GM20000 (cell line): ENCODE measurements around the gene CTNND2.

Experiments
- DNase-seq: peaks from one replicate; pipeline ENCODE4 v3.0.0; 2012; ENCODE audit warnings: low spot score
- CTCF ChIP-seq: IDR thresholded peaks from 2 replicates; pipeline ENCODE4 v1.5.1; 2012; ENCODE audit warnings: mild to moderate bottlenecking, control low read depth; ENCODE audit errors: extremely low read depth, missing control alignments

CTNND2 gene

DNA sequence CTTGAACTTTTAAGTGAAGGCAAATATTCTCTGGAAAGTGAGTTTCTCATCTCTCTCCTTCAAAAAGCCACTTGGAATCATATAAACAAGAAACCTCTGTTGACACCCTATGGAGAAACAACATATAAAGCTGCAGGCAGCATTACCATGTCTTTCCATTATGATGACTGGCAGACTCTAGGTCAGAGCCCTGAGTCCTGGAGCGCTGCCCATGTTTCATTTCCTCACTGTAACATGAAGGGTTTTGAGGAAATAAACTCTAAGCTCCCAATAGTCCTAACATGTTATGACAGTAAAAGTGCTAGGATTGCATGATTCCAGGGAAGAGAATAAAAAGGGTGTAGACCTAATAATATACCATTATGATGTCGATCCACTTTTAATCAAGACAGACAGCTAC, 220.6 kb downstream of the CTNND2 start:
- DNase-seq: no peak
- TF ChIP-seq CTCF: no peak

DNA sequence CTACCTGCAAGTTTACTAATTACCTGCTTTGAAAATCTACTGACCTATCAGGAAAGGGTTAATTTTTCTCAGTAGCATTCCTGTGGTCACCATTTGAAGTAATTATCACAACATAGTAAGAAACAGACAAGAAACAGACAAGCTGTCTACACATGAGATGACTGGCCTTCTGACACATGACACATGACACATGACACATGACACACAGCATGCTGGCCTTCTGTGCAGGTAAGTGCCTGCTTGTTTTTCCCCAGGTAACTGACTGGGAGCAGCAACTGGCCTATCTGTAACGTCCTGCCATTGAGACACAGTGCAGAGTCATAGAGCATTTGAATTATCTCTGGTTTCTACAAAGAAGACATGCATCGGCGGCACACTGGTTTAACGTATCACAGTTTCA, 222.4 kb downstream of the CTNND2 start:
- DNase-seq: no peak
- no peak for TF ChIP-seq CTCF

DNA sequence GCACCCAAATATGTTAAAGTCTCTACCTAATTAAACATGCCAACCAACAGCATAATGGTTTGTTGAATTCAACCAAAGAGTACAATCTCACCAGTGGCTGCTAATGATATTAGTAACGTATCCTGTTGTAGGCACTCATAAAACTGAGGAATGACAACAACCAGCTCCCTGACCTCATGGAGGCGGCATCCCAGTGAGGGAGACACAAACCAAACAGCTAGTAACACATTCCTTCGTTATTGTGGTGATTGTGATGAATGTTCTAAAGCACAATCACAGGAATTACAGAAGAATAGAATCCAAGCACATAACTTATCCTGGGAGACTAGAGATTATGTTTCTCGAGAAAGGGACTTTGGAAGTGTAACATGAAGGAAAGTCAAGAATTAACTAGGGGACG, 224.6 kb downstream of the CTNND2 start:
- TF ChIP-seq CTCF: no peak
- no peak for DNase-seq

DNA sequence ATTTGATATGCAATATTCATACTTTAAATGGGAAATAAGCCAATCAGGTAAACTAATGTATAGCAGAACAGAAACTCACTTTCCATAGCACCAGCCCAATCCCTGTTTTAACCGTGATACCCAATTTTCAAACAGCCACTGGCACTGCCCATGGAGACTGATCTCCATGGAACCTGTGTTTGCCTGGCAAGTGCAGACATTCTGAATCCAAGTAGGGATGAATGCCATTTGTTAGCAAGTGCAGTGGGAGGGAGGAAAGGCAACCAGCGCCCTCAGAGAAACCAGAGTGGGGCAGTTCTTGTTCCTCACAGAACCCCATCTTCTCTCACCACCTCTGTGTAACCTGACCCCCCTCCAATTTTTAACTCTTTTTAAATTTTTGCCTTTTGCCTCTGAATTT, 229.1 kb downstream of the CTNND2 start:
- TF ChIP-seq CTCF: no peak
- DNase-seq: no peak

DNA sequence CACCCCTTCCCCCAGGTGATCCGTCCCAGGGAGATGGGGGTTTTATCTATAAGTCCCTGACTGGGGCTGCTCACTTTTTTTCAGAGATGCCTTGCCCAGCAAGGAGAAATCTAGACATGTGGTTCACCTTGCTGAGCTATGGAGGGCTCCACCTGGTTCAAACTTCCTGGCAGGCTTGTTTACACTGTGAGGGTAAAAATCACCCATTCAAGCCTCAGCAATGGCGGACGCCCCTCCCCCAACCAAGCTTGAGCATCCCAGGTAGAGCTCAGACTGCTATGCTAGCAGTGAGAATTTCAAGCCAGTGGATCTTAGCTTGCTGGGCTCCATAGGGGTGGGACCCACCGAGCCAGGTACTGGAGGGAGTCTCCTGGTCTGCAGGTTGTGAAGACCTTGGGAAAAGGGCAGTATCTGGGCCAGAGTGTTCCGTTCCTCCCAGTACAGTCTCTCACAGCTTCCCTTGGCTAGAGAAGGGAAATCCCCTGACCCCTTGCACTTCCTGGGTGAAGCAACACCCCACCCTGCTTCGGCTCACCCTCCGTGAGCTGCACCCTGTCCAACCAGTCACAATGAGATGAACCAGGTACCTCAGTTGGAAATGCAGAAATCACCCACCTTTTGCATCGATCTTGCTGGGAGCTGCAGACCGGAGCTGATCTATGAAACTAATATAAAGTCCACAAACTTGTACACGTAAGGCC, 231.7 kb downstream of the CTNND2 start:
- no peak for DNase-seq
- no peak for TF ChIP-seq CTCF

DNA sequence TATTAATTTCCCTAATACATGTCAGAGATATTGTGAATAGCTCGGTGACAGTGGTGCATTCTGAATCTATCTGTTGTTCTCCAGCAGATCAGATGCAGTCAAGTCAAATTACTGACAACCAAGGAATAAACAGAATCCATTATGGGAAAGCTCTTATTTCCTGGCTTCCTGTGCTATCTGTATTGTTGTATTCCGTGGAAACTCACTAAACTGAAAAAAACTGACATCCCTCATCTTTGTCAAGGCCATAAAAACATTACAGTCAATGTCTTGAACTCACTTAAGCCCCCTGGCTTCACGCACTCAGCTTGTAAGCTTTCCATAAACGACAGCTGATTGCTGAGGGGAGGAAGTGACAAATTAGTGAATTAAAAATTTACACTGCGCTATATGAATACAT, 245.9 kb downstream of the CTNND2 start:
- DNase-seq: no peak
- no peak for TF ChIP-seq CTCF

DNA sequence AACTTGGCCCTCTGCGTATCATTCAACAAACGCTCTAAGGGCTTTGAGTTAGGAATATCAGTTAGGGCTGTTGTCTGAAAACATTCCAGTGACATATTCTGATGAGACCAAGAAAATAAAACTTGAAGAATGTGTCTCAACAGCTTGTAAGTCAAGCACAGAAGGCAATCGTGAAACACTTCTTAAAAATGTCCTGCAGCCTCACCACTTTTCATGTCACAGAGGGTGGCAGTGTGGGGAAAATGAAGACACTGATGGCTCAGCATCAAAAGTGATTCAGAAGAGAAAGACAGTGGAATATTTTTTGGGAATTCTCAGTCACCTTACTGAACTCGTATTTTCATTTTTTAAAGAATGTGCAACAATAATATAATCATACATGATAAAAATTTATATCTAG, 247.3 kb downstream of the CTNND2 start:
- no peak for TF ChIP-seq CTCF

More for the DNA sequence above, 247.3 kb downstream of the CTNND2 start:
- no peak for DNase-seq
